ENCODE measurements around the gene USP24.

GRCh38 chr1:55129194-55129728 is 85.9 kb downstream of the USP24 start:
- TF ChIP-seq CTCF (IDR thresholded peaks at IDR 0.05) (no peak), POLR2A (IDR thresholded peaks at IDR 0.05) (no peak)

Measured in lower leg skin (tissue), 3 donors.